ENCODE measurements around the gene ST6GALNAC2. TPM values are rescaled to one million over a fixed set of nuclear protein-coding genes. Genes with fewer than 3 reads are reported as not detected.

ST6GALNAC2 gene
- total and polyA plus RNA-seq, 8 donors = 1.2 to 17.8 (median 4.7) TPM

GRCh38 chr17:76539631-76540271 lies 45.9 kb downstream of the ST6GALNAC2 start, which contains the start of gene PRCD:
TSS of gene PRCD (plus strand) at chr17:76540044. CDS start at chr17:76540142, 98 bp downstream.
- DNase-seq = no peak
- TF ChIP-seq POLR2A (IDR thresholded peaks at IDR 0.05) = no peak
- TF ChIP-seq CTCF (IDR thresholded peaks at IDR 0.05) = no peak
- TF ChIP-seq POLR2AphosphoS5 (IDR thresholded peaks at IDR 0.05) = no peak
- no peak for TF ChIP-seq EP300 (IDR thresholded peaks at IDR 0.05)
- H3K27me3 ChIP-seq = peaks cover 5 to 81% (median 27%) of the 10 kb centered on the region in 3 donors
- H3K4me1 ChIP-seq = peaks cover 22 to 58% (median 51%) of the 10 kb centered on the region in 4 donors
- H3K27ac ChIP-seq = peak within 1 kb of the TSS; percentile 22 to 84 (median 49)
- 75 to 80% (median 76%) methylated on average over 17 to 22 of the region's 22 CpGs for WGBS, 5 donors
- H3K36me3 ChIP-seq = no peaks in the 10 kb centered on the region
- H3K9me3 ChIP-seq = no peaks in the 10 kb centered on the region
- peak within 1 kb of the TSS; percentile 30 to 46 (median 40) for H3K4me3 ChIP-seq
- intact Hi-C loops (cut with DNase I; ENCODE audit: low total_unique reads) = no loop called here

- intact Hi-C loops (cut with DNase I; ENCODE audit: low total_unique reads) = no loop called here
- TF ChIP-seq POLR2AphosphoS5 (IDR thresholded peaks at IDR 0.05) = no peak
- no peak for TF ChIP-seq POLR2A (IDR thresholded peaks at IDR 0.05)
- TF ChIP-seq CTCF (IDR thresholded peaks at IDR 0.05) = no peak
- no peak for TF ChIP-seq EP300 (IDR thresholded peaks at IDR 0.05)
- H3K27me3 ChIP-seq = peaks cover 5 to 74% (median 25%) of the 10 kb centered on the region in 3 donors
- H3K4me3 ChIP-seq = peak overlapping the region in 2 of 4 donors; percentile 40 to 46
- H3K4me1 ChIP-seq = peaks cover 20 to 51% (median 44%) of the 10 kb centered on the region in 4 donors
- H3K9me3 ChIP-seq = no peaks in the 10 kb centered on the region
- no peaks in the 10 kb centered on the region for H3K36me3 ChIP-seq
- peak overlapping the region in 4 of 5 donors; percentile 49 to 84 (median 77) for H3K27ac ChIP-seq
- WGBS, 5 donors = 79 to 89% (median 87%) methylated on average over 9 of the region's 9 CpGs
- DNase-seq = no peak
Observed at GRCh38 chr17:76538941-76539570, 46.6 kb downstream of the ST6GALNAC2 start.

- Histone ChIP-seq H3K27me3 (peaks cover 5 to 67% (median 24%) of the 10 kb centered on the region in 3 donors), H3K4me1 (peaks cover 20 to 48% (median 39%) of the 10 kb centered on the region in 4 donors), H3K9me3 (no peaks in the 10 kb centered on the region), H3K27ac (peak overlapping the region; percentile 49 to 84 (median 71)), H3K36me3 (no peaks in the 10 kb centered on the region), H3K4me3 (peak overlapping the region; percentile 40 to 47 (median 45))
- 25 to 53% (median 32%) methylated on average over 21 to 37 of the region's 37 CpGs for WGBS, 5 donors
- TF ChIP-seq CTCF (IDR thresholded peaks at IDR 0.05) (no peak), POLR2A (IDR thresholded peaks at IDR 0.05) (no peak), EP300 (IDR thresholded peaks at IDR 0.05) (no peak), POLR2AphosphoS5 (IDR thresholded peaks at IDR 0.05) (no peak)
- intact Hi-C loops (cut with DNase I; ENCODE audit: low total_unique reads) = no loop called here
- no peak for DNase-seq
Observed at GRCh38 chr17:76538281-76538931, 47.3 kb downstream of the ST6GALNAC2 start.

GRCh38 chr17:76537578-76538280 lies 47.9 kb downstream of the ST6GALNAC2 start, which contains the start of gene CYGB:
TSS of gene CYGB (minus strand) at chr17:76537709. CDS start at chr17:76537542, 167 bp downstream.
- intact Hi-C loops (cut with DNase I; ENCODE audit: low total_unique reads) = no loop called here
- Histone ChIP-seq H3K27ac (peak within 1 kb of the TSS; percentile 50 to 84 (median 71)), H3K4me1 (peaks cover 20 to 49% (median 39%) of the 10 kb centered on the region in 4 donors), H3K4me3 (peak within 1 kb of the TSS; percentile 40 to 47 (median 45)), H3K36me3 (no peaks in the 10 kb centered on the region), H3K27me3 (peaks cover 5 to 60% (median 24%) of the 10 kb centered on the region in 3 donors), H3K9me3 (no peaks in the 10 kb centered on the region)
- WGBS, 5 donors = 1 to 3% (median 2%) methylated on average over 18 to 95 of the region's 95 CpGs
- DNase-seq = peak in 1 of 2 donors; percentile 75
- TF ChIP-seq POLR2AphosphoS5 (IDR thresholded peaks at IDR 0.05) = no peak
- TF ChIP-seq EP300 (IDR thresholded peaks at IDR 0.05) = no peak
- TF ChIP-seq POLR2A (IDR thresholded peaks at IDR 0.05) = no peak
- TF ChIP-seq CTCF (IDR thresholded peaks at IDR 0.05) = no peak

Measured in stomach (tissue), 9 donors.